HepG2 (cell line): Measurements from ENCODE around the gene SDC1. TPM values are rescaled to one million over a fixed set of nuclear protein-coding genes. Genes with fewer than 3 reads are reported as not detected.

ENCODE experiments used
- CAMTA2 ChIP-seq: sonication (generic); formaldehyde crosslinking; IDR thresholded peaks from 2 replicates; pipeline ENCODE4 v1.4.0; 2020; ENCODE audit warnings: mild to moderate bottlenecking, missing genetic modification reagents, borderline replicate concordance
- DR1 ChIP-seq: sonication (generic); formaldehyde crosslinking; IDR thresholded peaks from 2 replicates; pipeline ENCODE4 v1.8.0; 2021; ENCODE audit warnings: mild to moderate bottlenecking, missing genetic modification reagents, inconsistent platforms
- ELF1 ChIP-seq: sonication (generic); formaldehyde crosslinking; IDR thresholded peaks from 2 replicates; pipeline ENCODE4 v1.4.0; 2020; ENCODE audit warnings: missing genetic modification reagents
- NR2F2 ChIP-seq: IDR thresholded peaks from 2 replicates; pipeline ENCODE4 v1.6.1; 2012; ENCODE audit warnings: low read depth, inconsistent platforms, borderline replicate concordance
- TBX2 ChIP-seq: sonication (generic); formaldehyde crosslinking; IDR thresholded peaks from 2 replicates; pipeline ENCODE4 v1.5.0; 2020; ENCODE audit warnings: missing genetic modification reagents, mild to moderate bottlenecking, borderline replicate concordance
- ZBTB34 ChIP-seq: sonication (generic); formaldehyde crosslinking; IDR thresholded peaks from 2 replicates; pipeline ENCODE4 v1.8.0; 2022; ENCODE audit warnings: mild to moderate bottlenecking, missing genetic modification reagents
- ZBTB8A ChIP-seq: sonication (generic); formaldehyde crosslinking; IDR thresholded peaks from 2 replicates; pipeline ENCODE4 v1.4.0; 2020; ENCODE audit warnings: mild to moderate bottlenecking, low read depth, missing genetic modification reagents, borderline replicate concordance
- ZFP36 ChIP-seq: fragments of 150-350 bp; IDR thresholded peaks from 2 replicates; pipeline ENCODE4 v1.6.1; 2018; ENCODE audit warnings: borderline replicate concordance, low read length, low read depth; ENCODE audit not compliant: partially characterized antibody
- ZNF17 ChIP-seq: sonication (generic); formaldehyde crosslinking; IDR thresholded peaks from 2 replicates; pipeline ENCODE4 v1.5.0; 2020; ENCODE audit warnings: mild to moderate bottlenecking, missing genetic modification reagents
- ZNF207 ChIP-seq: fragments of 450-650 bp; IDR thresholded peaks from 2 replicates; pipeline ENCODE4 v1.6.1; 2016; ENCODE audit warnings: antibody characterized with exemption, borderline replicate concordance
- ZSCAN20 ChIP-seq: sonication (generic); formaldehyde crosslinking; IDR thresholded peaks from 2 replicates; pipeline ENCODE4 v1.4.0; 2020; ENCODE audit warnings: missing genetic modification reagents, mild to moderate bottlenecking, borderline replicate concordance
- polyA plus RNA-seq, 8 experiments: library from polyadenylated mRNA; depleted of rRNA in 3 of 8; stranded (reverse) in 7 of 8; unstranded in 1 of 8; fragments of >200 nt; fragmentation: Illumina TruSeq in 4 of 8; extraction: Trizol in 4 of 8; gene quantifications; 2 replicates each; pipeline versions ENCODE4 v1.2.1 to v1.2.3, GENCODE V29; 2011 to 2016; ENCODE audit warnings: low read depth in 4 of 8, missing spikeins in 1 of 8, mixed read lengths in 1 of 8; ENCODE audit not compliant: insufficient read depth in 1 of 8
- total RNA-seq, 5 experiments: library from RNA; depleted of rRNA; stranded (reverse); fragments of >200 nt; fragmentation: Illumina TruSeq; extraction: Trizol; gene quantifications; 2 replicates each; pipeline ENCODE4 v1.2.3, GENCODE V29; 2016; ENCODE audit warnings: low read depth in 1 of 5
- TF ChIP-seq, protein P1 (sequence below): sonication (generic); formaldehyde crosslinking; IDR thresholded peaks from 2 replicates; pipeline ENCODE4; 2020; ENCODE audit warnings: missing genetic modification reagents, mild to moderate bottlenecking, borderline replicate concordance
- TF ChIP-seq, protein P2 (sequence below): sonication (generic); formaldehyde crosslinking; IDR thresholded peaks from 2 replicates; pipeline ENCODE4 v1.4.0; 2020; ENCODE audit warnings: mild to moderate bottlenecking, missing genetic modification reagents
- TF ChIP-seq, protein P3 (sequence below): sonication (generic); formaldehyde crosslinking; IDR thresholded peaks from 2 replicates; pipeline ENCODE4 v1.4.0; 2020; ENCODE audit warnings: low read depth, missing genetic modification reagents
- TF ChIP-seq, protein P4 (sequence below): IDR thresholded peaks from 2 replicates; pipeline ENCODE4 v1.6.1; 2016; ENCODE audit warnings: missing genetic modification reagents, missing compliant biosample characterization
- TF ChIP-seq, protein P5 (sequence below): sonication (generic); formaldehyde crosslinking; IDR thresholded peaks from 2 replicates; pipeline ENCODE4 v1.8.1; 2022; ENCODE audit warnings: low read depth, mild to moderate bottlenecking, missing genetic modification reagents

SDC1 gene
- total and polyA plus RNA-seq, 2 of the 13 experiments (the other 11 are each of a cell fraction or from before 2014, with no cell fraction given), result 108 to 119 TPM

- TF ChIP-seq, protein P1, sequence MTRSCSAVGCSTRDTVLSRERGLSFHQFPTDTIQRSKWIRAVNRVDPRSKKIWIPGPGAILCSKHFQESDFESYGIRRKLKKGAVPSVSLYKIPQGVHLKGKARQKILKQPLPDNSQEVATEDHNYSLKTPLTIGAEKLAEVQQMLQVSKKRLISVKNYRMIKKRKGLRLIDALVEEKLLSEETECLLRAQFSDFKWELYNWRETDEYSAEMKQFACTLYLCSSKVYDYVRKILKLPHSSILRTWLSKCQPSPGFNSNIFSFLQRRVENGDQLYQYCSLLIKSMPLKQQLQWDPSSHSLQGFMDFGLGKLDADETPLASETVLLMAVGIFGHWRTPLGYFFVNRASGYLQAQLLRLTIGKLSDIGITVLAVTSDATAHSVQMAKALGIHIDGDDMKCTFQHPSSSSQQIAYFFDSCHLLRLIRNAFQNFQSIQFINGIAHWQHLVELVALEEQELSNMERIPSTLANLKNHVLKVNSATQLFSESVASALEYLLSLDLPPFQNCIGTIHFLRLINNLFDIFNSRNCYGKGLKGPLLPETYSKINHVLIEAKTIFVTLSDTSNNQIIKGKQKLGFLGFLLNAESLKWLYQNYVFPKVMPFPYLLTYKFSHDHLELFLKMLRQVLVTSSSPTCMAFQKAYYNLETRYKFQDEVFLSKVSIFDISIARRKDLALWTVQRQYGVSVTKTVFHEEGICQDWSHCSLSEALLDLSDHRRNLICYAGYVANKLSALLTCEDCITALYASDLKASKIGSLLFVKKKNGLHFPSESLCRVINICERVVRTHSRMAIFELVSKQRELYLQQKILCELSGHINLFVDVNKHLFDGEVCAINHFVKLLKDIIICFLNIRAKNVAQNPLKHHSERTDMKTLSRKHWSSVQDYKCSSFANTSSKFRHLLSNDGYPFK (CRISPR knock-in tag), result no peak
- no peak; the same call in 1 of the 2 replicates for TF ChIP-seq DR1 (CRISPR knock-in tag)
- TF ChIP-seq ZBTB34 (CRISPR knock-in tag), result no peak
- TF ChIP-seq, protein P2, sequence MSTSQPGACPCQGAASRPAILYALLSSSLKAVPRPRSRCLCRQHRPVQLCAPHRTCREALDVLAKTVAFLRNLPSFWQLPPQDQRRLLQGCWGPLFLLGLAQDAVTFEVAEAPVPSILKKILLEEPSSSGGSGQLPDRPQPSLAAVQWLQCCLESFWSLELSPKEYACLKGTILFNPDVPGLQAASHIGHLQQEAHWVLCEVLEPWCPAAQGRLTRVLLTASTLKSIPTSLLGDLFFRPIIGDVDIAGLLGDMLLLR (CRISPR knock-in tag), result peak; percentile 48; the same call in 1 of the 2 replicates
- no peak for TF ChIP-seq ZNF207
- TF ChIP-seq, protein P3, sequence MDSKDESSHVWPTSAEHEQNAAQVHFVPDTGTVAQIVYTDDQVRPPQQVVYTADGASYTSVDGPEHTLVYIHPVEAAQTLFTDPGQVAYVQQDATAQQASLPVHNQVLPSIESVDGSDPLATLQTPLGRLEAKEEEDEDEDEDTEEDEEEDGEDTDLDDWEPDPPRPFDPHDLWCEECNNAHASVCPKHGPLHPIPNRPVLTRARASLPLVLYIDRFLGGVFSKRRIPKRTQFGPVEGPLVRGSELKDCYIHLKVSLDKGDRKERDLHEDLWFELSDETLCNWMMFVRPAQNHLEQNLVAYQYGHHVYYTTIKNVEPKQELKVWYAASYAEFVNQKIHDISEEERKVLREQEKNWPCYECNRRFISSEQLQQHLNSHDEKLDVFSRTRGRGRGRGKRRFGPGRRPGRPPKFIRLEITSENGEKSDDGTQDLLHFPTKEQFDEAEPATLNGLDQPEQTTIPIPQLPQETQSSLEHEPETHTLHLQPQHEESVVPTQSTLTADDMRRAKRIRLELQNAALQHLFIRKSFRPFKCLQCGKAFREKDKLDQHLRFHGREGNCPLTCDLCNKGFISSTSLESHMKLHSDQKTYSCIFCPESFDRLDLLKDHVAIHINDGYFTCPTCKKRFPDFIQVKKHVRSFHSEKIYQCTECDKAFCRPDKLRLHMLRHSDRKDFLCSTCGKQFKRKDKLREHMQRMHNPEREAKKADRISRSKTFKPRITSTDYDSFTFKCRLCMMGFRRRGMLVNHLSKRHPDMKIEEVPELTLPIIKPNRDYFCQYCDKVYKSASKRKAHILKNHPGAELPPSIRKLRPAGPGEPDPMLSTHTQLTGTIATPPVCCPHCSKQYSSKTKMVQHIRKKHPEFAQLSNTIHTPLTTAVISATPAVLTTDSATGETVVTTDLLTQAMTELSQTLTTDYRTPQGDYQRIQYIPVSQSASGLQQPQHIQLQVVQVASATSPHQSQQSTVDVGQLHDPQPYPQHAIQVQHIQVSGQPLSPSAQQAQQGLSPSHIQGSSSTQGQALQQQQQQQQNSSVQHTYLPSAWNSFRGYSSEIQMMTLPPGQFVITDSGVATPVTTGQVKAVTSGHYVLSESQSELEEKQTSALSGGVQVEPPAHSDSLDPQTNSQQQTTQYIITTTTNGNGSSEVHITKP (CRISPR knock-in tag), result no peak
- no peak for TF ChIP-seq ZNF17 (CRISPR knock-in tag)
- no peak for TF ChIP-seq ZFP36
- 0 out of 2 replicates have a peak, but pooled peaks have one; percentile 3 for TF ChIP-seq TBX2 (CRISPR knock-in tag)
- TF ChIP-seq ZBTB8A, result no peak
- TF ChIP-seq, protein P4, sequence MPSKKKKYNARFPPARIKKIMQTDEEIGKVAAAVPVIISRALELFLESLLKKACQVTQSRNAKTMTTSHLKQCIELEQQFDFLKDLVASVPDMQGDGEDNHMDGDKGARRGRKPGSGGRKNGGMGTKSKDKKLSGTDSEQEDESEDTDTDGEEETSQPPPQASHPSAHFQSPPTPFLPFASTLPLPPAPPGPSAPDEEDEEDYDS (CRISPR knock-in tag), result 0 out of 2 replicates have a peak, but pooled peaks have one; percentile 2
- no peak for TF ChIP-seq ELF1
- TF ChIP-seq, protein P5, sequence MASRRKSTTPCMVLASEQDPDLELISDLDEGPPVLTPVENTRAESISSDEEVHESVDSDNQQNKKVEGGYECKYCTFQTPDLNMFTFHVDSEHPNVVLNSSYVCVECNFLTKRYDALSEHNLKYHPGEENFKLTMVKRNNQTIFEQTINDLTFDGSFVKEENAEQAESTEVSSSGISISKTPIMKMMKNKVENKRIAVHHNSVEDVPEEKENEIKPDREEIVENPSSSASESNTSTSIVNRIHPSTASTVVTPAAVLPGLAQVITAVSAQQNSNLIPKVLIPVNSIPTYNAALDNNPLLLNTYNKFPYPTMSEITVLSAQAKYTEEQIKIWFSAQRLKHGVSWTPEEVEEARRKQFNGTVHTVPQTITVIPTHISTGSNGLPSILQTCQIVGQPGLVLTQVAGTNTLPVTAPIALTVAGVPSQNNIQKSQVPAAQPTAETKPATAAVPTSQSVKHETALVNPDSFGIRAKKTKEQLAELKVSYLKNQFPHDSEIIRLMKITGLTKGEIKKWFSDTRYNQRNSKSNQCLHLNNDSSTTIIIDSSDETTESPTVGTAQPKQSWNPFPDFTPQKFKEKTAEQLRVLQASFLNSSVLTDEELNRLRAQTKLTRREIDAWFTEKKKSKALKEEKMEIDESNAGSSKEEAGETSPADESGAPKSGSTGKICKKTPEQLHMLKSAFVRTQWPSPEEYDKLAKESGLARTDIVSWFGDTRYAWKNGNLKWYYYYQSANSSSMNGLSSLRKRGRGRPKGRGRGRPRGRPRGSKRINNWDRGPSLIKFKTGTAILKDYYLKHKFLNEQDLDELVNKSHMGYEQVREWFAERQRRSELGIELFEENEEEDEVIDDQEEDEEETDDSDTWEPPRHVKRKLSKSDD, result no peak
- TF ChIP-seq CAMTA2, result no peak
- TF ChIP-seq NR2F2, result no peak
- TF ChIP-seq ZSCAN20 (CRISPR knock-in tag), result no peak
Observed at GRCh38 chr2:20224716-20225293, at the start of gene SDC1 (continued).
